ENCODE measurements around the gene SVBP. TPM values are rescaled to one million over a fixed set of nuclear protein-coding genes. Genes with fewer than 3 reads are reported as not detected.

The SVBP gene
- total and polyA plus RNA-seq, 4 donors, result 3.4 to 21.8 (median 15.0) TPM

GRCh38 chr1:42806171-42806570, 11.0 kb downstream of the SVBP start (continued):
- no peak for TF ChIP-seq ZBTB33 (IDR thresholded peaks at IDR 0.05)
- TF ChIP-seq JUND (IDR thresholded peaks at IDR 0.05), result no peak
- no peak for TF ChIP-seq EGR1 (IDR thresholded peaks at IDR 0.05; ENCODE audit: low read depth in 2 of 2)
- no peak for TF ChIP-seq HNF4G (IDR thresholded peaks at IDR 0.05)
- TF ChIP-seq SP1 (IDR thresholded peaks at IDR 0.05), result no peak
- no peak for TF ChIP-seq HNF4A (conservative IDR thresholded peaks at IDR 0.05)
- no peak for TF ChIP-seq NR2F2 (IDR thresholded peaks at IDR 0.05)

- WGBS, result 84% methylated on average over 8 of the region's 8 CpGs
- no peak for DNase-seq (ENCODE audit: low spot score)
- no peak overlapping the region for H3K9ac ChIP-seq (ENCODE audit: low read depth in 1 of 2, low read length in 2 of 2)
- H3K9me3 ChIP-seq (ENCODE audit: control insufficient read depth in 4 of 4, low read length in 3 of 4), result no peaks in the 10 kb centered on the region
- H3K4me1 ChIP-seq (ENCODE audit: control insufficient read depth in 4 of 4, insufficient read depth in 4 of 4, low read length in 3 of 4), result no peaks in the 10 kb centered on the region
- H3K27ac ChIP-seq (ENCODE audit: low read depth in 1 of 2, low read length in 2 of 2), result no peak overlapping the region
- H3K27me3 ChIP-seq (ENCODE audit: control insufficient read depth in 4 of 4, insufficient read depth in 4 of 4, low read length in 3 of 4), result no peaks in the 10 kb centered on the region
- H3K36me3 ChIP-seq (ENCODE audit: control insufficient read depth in 4 of 4, insufficient read depth in 3 of 4, low read depth in 1 of 4, low read length in 3 of 4), result no peaks in the 10 kb centered on the region
- no peak overlapping the region for H3K4me3 ChIP-seq (ENCODE audit: low read depth in 1 of 3, low read length in 3 of 3)
- no peak for TF ChIP-seq EGR1 (IDR thresholded peaks at IDR 0.05; ENCODE audit: low read depth in 2 of 2)
- no peak for TF ChIP-seq JUND (IDR thresholded peaks at IDR 0.05)
- no peak for TF ChIP-seq REST (IDR thresholded peaks at IDR 0.05)
- no peak for TF ChIP-seq SP1 (IDR thresholded peaks at IDR 0.05)
- TF ChIP-seq RXRA (IDR thresholded peaks at IDR 0.05), result no peak
- no peak for TF ChIP-seq TAF1 (conservative IDR thresholded peaks at IDR 0.05)
- TF ChIP-seq HNF4G (IDR thresholded peaks at IDR 0.05), result no peak
- no peak for TF ChIP-seq ZBTB33 (IDR thresholded peaks at IDR 0.05)
- no peak for TF ChIP-seq FOXA2 (IDR thresholded peaks at IDR 0.05)
- TF ChIP-seq MAX (IDR thresholded peaks at IDR 0.05), result no peak
- no peak for TF ChIP-seq FOXA1 (IDR thresholded peaks at IDR 0.05)
- TF ChIP-seq ATF3 (IDR thresholded peaks at IDR 0.05), result no peak
- TF ChIP-seq CTCF (IDR thresholded peaks at IDR 0.05; ENCODE audit: low read depth, low read length, missing input control), result no peak
- no peak for TF ChIP-seq NR2F2 (IDR thresholded peaks at IDR 0.05)
- TF ChIP-seq RAD21 (IDR thresholded peaks at IDR 0.05), result no peak
- TF ChIP-seq HNF4A (conservative IDR thresholded peaks at IDR 0.05), result no peak
Observed at GRCh38 chr1:42801832-42802473, 15.2 kb downstream of the SVBP start.
